NCI-H748 (cell line): ENCODE data around the gene PRPF6.

Experiments used
- DNase-seq: peaks from one replicate; lab custom pipeline; 2025; ENCODE audit not compliant: unreplicated experiment; lab: John Stamatoyannopoulos, UW

Gene PRPF6

DNA sequence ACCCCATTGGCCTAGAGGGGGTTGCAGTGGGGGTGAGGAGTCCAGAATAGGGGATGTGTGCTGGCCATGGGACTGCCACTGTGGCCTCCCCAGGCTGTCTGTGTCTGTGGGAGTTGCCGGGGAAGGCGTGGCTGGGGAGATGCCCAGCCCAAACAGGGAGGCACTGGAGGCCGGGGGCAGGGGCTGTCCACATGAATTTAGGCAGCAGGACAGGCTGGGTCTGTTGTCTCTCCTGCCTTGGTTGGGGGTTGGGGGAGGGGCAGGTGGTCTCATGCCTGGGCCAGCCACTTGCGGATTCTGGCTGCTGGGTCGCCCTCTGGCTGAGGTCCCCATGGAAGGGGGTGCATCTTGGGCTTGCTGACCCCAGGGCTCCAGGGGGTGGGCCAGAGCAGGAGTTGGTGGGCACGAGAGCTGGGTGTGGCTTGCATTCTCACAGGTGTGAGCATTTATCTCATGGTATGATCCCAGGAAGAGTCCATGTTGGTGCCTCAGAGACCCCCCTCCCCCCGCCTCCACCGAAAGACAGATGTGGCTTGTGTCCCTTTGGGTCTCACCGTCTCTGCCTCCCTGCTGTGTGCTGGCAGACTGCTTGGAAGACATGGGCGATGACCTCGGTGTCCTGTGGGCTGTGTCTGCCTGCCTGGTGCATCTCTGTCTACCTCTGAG is 64.5 kb downstream of the PRPF6 start:
- DNase-seq: no peak

DNA sequence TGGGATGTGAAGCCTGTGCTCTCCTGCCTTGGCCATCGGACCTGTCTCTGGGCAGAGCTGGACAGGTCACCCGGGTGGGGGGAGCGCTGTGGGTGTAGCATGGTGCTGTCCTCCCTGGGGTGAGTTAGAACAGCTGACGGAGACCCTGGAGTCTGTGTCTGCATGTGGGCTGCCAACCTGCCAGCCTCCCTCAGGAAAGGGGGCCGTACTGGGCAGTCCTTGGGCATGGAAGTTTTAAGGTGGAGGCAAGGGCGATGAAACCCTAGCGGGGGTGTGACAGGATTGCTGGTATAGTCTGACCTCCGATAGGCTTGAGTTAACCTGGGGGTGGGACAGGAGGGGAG is 66.1 kb downstream of the PRPF6 start:
- DNase-seq: no peak

DNA sequence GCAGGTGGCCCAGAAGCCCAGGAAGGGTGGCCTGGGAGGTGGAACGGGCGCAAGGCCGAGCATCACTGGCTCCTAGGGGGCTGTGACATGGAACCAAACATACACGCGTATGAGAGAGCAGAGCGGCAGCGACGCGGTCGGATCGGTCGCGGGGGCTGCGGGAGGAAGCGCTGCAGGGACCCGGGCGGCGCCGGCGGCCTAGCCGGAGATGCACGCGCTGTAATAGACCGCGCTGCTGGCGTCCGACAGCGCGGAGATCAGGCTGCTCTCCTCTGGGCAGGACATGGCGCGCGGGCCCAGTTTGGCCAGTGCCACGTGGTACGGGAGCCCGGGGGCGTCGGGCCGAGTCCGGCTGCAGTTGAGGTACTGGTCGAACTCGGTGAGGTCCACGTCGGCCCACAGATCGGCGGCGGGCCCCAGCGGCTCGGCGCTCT is 67.1 kb downstream of the PRPF6 start:
- DNase-seq: peak; percentile 37

- peak; percentile 24 for DNase-seq
Observed at GRCh38 chr20:64048402-64049044, 67.6 kb downstream of the PRPF6 start.

DNA sequence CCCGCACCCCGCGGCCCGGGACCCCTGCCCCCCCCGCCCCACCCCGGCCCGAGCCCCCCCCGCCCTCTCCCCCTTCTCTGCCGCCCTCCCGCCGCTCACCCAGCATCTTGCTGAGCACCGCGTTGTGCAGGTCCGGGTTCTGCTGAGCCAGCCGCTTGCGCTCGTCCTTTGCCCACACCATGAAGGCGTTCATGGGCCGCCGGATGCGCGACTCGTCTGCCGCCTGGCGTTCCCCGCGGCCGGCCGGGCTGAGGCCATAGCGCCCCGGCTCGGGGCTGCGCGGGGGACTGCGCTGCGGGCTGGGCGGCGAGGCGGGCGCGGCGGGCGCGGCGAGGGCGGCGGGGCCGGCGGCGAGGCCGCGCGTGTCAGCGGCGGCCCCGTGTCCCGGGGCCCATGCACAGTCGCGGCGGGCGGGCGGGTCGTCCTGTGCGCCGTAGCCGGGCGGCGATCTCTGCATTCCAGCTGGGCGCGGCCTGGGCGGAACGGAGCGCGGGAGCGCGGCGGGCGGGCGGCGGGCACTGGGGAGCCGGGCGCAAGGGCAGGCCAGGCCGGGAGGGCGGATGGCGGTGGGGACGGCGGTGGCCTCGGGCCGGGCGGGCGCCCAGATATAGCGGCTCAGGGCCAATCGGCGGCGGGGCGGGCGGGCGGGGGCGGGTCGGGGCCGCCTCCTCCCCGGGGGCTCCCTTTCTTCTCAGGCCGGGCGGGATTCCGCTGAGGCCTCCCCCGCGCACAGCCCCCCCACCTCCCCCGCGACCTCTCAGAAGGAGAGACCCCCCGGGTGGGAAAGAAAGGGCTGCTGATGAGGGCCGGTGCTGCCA is 68.3 kb downstream of the PRPF6 start, which contains the start of gene SOX18:
Gene SOX18 (minus strand): TSS at position 580 of the 818 bp plus-strand sequence. CDS start 123 bp downstream, at position 457.
- DNase-seq: peak; percentile 55

- DNase-seq: no peak
Observed at GRCh38 chr20:64049878-64050260, 68.9 kb downstream of the PRPF6 start.

- no peak for DNase-seq
Observed at GRCh38 chr20:64050261-64051032, 69.5 kb downstream of the PRPF6 start.

DNA sequence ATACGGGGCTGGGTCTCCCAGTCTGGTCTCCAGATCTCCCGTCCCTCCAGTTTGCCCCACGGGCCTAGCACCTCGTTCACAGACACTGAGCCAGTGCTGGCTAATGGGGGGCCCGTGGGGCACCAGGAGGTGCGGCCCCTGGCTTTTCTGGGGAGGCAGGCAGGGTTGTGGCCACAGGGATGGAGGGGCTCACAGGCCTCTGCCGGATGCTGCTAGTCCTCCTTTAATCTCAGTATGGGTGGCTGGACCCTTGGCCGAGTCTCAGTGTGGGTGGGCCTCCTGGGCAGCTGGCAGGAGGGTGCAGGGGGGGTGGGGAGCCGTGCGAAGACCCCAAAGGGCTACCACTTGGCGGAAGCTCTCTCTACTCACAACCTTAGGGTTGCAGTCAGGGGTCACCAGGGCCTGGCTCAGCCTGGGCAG is 70.1 kb downstream of the PRPF6 start:
- no peak for DNase-seq

GRCh38 chr20:64051561-64052325 is 70.8 kb downstream of the PRPF6 start:
- DNase-seq: no peak

DNA sequence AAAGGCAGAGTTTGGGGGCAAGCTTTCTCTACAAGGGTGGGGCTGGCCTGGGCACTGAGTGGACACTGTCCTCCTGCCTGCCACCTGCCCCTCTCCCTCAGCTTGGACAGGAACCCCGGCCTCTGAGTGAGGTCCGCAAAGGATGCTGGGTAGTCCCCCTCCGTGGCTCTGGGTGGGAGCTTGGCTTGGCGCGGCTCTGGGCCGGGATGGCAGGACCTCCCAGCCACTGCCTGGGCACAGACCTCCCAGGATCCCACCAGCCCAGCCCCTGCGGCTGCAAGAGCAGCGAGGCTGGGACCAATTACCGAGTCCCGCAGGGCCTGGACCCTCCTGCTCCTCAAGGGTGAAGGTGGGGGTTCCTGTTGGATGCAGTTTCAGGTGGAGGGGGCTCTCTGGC is 71.4 kb downstream of the PRPF6 start:
- DNase-seq: no peak

- DNase-seq: no peak
Observed at GRCh38 chr20:64052987-64053840, 72.3 kb downstream of the PRPF6 start.

DNA sequence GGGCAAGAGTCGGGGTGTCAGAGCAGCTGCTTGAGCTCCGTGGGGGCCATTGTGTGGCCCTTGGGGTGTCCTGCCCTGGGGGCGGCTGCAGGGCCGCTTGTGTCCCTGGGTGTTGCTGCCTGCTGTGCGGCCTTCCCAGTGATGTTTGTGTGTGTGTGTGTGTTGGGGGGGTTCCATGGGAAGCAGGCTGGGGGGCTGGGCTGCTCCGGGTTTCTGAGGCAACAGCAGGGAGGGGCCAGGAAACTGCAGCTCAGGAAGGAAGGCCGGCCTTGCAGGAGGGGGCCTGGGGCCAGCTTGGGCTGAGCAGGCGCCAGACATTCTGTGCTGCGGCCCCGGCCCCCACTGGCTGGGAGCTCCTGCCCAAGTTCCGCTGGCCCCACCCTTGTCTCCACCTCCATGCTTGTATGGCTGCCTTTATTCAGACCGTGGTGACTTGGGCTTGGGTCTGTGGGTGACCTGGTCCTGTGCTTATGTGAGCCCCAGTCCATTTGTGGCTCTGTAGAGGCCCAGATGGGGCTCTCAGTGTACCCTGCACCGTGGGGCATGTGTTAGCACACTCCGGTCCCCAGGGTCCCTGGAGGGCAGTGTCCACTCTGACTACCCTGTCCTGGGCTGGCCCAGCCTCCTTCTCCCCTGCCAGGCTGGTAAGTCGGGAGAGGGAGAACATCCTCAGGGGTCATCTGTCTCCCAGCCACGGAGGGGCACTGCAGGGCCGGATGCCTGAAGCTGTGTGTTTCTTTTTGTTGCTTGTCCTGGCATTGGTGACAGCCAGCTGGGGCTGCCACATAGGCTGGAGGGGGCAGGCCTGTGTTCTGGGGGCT is 73.1 kb downstream of the PRPF6 start:
- DNase-seq: no peak

DNA sequence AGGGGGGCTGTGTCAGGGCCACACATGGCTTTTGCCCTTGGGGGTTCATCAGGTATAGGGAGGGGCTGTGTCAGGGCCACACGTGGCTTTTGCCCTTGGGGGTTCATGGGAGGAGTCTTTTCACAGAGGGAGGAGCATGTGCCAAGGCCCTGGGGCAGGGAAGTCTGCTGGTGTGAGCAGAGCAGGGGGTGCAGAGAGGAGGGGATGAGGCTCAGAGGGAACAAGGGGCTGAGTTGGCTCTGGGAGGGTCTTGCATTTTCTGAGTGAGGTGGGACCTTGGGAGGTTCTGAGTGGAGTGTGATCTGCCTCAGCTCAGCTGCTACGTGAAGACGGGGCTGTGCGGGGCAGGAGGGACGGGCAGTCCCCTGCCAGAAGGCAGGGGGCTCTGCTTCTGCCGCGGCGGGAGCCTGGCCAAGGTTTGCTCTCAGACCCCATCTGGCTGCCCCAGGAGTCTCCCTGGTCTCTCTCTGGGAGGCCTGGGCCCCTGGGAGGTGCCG is 74.5 kb downstream of the PRPF6 start:
- DNase-seq: no peak

DNA sequence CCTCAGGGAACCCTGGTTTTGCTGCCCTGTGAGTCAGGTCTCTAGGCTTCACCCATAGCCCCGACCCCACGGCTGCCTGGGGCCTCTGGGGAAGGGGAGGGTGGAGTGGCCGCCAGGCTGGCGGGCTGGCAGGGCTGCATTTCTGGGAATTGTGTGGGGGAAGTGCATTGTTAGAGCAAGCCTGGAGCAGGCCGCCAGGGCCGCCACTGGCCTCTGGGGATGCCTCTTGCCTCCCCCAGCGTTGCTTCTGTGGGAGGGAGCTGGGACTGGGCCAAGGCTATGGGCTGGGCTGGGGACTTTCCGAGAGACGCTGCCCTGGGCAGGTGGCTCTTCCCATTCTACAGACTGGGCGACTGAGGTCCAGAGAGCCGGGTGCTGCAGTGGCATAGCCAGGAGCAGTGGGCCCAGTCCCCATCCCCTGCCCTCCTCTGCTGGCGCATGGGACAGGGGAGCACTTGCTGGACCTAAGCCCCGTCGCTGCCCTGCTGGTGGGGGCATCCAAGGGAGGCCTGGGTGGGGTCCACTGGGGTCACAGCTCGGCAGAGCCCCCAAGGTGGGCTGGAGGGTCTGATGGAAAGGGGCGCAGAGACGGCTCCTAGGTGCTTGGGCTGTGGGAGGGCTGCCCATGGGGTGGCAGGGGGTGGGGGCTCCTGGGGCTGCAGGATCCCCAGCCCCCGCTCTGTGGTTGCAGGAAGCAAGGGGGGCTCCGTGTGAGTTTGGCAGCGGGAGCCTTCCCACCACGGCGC is 75.1 kb downstream of the PRPF6 start:
- DNase-seq: no peak

DNA sequence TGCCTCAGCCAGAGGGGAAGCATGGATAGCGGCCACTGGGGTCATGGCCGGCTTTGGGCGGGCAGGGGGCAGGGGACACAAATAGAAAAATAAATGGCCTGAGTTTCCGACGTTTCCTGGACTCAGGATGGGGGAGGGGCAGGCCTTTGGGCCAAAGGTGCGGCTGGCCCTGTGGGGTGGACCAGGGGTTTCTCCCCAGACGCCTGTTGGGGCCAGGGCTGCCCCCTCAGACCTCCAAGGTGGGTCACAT is 75.6 kb downstream of the PRPF6 start:
- no peak for DNase-seq

DNA sequence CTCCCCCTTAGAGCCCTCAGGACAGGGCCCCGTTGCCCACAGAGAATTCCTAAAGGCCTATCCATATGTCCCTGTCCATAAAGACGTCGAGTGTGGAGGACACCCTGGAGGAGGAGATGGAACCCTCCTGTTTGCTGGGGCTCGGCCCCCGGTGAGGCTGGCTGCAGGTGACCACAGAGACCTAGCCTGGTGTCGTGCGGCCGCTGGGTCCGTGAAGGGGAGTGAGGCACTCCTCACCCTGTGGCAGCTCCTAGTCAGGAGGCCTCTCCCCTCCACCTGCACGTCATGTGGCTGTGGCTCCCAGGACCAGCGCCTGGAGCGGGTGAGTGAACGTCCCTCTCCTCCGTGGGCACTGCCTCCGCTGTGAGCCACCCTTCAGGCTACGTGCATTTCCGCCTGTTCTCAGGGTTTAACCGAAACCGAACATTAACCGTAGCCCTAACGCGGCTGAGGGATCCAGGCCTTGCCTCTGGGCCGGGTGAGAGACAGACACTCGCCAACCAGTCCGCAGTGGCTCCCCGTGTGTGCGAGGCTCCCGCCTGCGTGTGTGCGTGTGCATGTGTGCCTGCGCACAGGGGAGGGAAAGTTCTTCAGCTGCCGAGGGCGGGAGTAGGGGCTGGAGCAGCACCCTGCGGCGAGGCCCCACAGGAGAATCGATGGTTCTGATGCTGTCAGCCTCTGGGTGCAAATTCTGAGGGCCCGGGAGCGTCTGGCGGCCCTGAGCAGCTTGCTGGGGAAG is 76.1 kb downstream of the PRPF6 start:
- no peak for DNase-seq
